MM.1S (cell line): ENCODE data around the gene FOS.

ENCODE experiments used
- DNase-seq: peaks from one replicate; pipeline ENCODE4 v3.0.0-alpha.2; 2015
- H2AFZ ChIP-seq: fragments of 300-600 bp; sonication (generic); 2 replicates; pipeline ENCODE4 v1.6.0; 2016; ENCODE audit warnings: antibody characterized with exemption, low read length
- H3F3A ChIP-seq: fragments of 300-600 bp; sonication (generic); 2 replicates; pipeline ENCODE4 v1.6.1; 2016; ENCODE audit warnings: mild to moderate bottlenecking, antibody characterized with exemption, low read length, moderate library complexity, mixed read lengths; ENCODE audit not compliant: insufficient read depth
- H3K27ac ChIP-seq: fragments of 300-600 bp; sonication (generic); 2 replicates; pipeline ENCODE4 v1.5.1; 2016; ENCODE audit warnings: mild to moderate bottlenecking, low read length
- H3K27me3 ChIP-seq: fragments of 300-600 bp; sonication (generic); replicated peaks from 2 replicates; pipeline ENCODE4 v1.6.0; 2016; ENCODE audit warnings: low read length; ENCODE audit not compliant: insufficient read depth
- H3K36me3 ChIP-seq: fragments of 300-600 bp; sonication (generic); replicated peaks from 2 replicates; pipeline ENCODE4 v1.6.1; 2016; ENCODE audit warnings: mild to moderate bottlenecking, low read length, mixed read lengths; ENCODE audit not compliant: insufficient read depth
- H3K4me1 ChIP-seq: fragments of 300-600 bp; sonication (generic); 2 replicates; pipeline ENCODE4 v1.6.1; 2016; ENCODE audit warnings: low read length, mixed read lengths
- H3K4me2 ChIP-seq: fragments of 300-600 bp; sonication (generic); 2 replicates; pipeline ENCODE4 v1.6.0; 2016; ENCODE audit warnings: low read depth, low read length
- H3K4me3 ChIP-seq: fragments of 300-600 bp; sonication (generic); 2 replicates; pipeline ENCODE4 v1.5.1; 2016; ENCODE audit warnings: low read length, mixed read lengths
- H3K79me2 ChIP-seq: fragments of 300-600 bp; sonication (generic); 2 replicates; pipeline ENCODE4 v1.6.1; 2016; ENCODE audit warnings: mixed run types, low read length, mixed read lengths
- H3K9ac ChIP-seq: fragments of 300-600 bp; sonication (generic); 2 replicates; pipeline ENCODE4 v1.6.1; 2016; ENCODE audit warnings: low read length, mixed read lengths
- H3K9me2 ChIP-seq: fragments of 300-600 bp; sonication (generic); replicated peaks from 2 replicates; pipeline ENCODE4 v1.6.1; 2016; ENCODE audit warnings: mild to moderate bottlenecking, low read length, mixed read lengths; ENCODE audit not compliant: insufficient read depth
- H3K9me3 ChIP-seq: fragments of 300-600 bp; sonication (generic); replicated peaks from 2 replicates; pipeline ENCODE4 v1.6.1; 2016; ENCODE audit warnings: mild to moderate bottlenecking, low read length, mixed read lengths; ENCODE audit not compliant: insufficient read depth
- H4K20me1 ChIP-seq: fragments of 300-600 bp; sonication (generic); 2 replicates; pipeline ENCODE4 v1.6.1; 2016; ENCODE audit warnings: mild to moderate bottlenecking, low read length, moderate library complexity, mixed read lengths; ENCODE audit not compliant: insufficient read depth
- CTCF ChIP-seq: fragments of 300-600 bp; sonication (generic); IDR thresholded peaks from 2 replicates; pipeline ENCODE4 v1.5.1; 2016; ENCODE audit warnings: antibody characterized with exemption, low read length, mixed read lengths
- EZH2 ChIP-seq: fragments of 300-600 bp; sonication (generic); optimal IDR thresholded peaks from 2 replicates; pipeline ENCODE3; 2017; ENCODE audit warnings: low read depth, mild to moderate bottlenecking, antibody characterized with exemption, low read length, mixed read lengths
- EZH2phosphoT487 ChIP-seq: fragments of 300-600 bp; sonication (generic); IDR thresholded peaks from 2 replicates; pipeline ENCODE4 v1.6.1; 2018; ENCODE audit warnings: antibody characterized with exemption, low read length

Gene FOS

GRCh38 chr14:75244121-75244520, 34.5 kb upstream of the FOS start:
- H3K9ac ChIP-seq = no peak overlapping the region
- no peaks in the 10 kb centered on the region for H3K27me3 ChIP-seq
- peaks cover 14% of the 10 kb centered on the region for H3K4me1 ChIP-seq
- no peak overlapping the region for H3K4me2 ChIP-seq
- H3K79me2 ChIP-seq = no peaks in the 10 kb centered on the region
- H3K9me2 ChIP-seq = no peaks in the 10 kb centered on the region
- no peak overlapping the region for H3K4me3 ChIP-seq
- DNase-seq = no peak
- no peaks in the 10 kb centered on the region for H4K20me1 ChIP-seq
- no peaks in the 10 kb centered on the region for H3K9me3 ChIP-seq
- no peak overlapping the region for H2AFZ ChIP-seq
- no peaks in the 10 kb centered on the region for H3K36me3 ChIP-seq
- H3F3A ChIP-seq = peaks cover 6% of the 10 kb centered on the region
- TF ChIP-seq EZH2phosphoT487 (no peak), EZH2 (no peak), CTCF (no peak)
- H3K27ac ChIP-seq = no peak overlapping the region

- Histone ChIP-seq H3K4me2 (no peak overlapping the region), H3K9me2 (no peaks in the 10 kb centered on the region), H3K36me3 (no peaks in the 10 kb centered on the region), H3K27me3 (no peaks in the 10 kb centered on the region), H3K4me3 (no peak overlapping the region), H2AFZ (no peak overlapping the region), H3K27ac (no peak overlapping the region), H3K79me2 (no peaks in the 10 kb centered on the region), H3K9me3 (no peaks in the 10 kb centered on the region), H4K20me1 (no peaks in the 10 kb centered on the region), H3K9ac (no peak overlapping the region), H3F3A (peaks cover 23% of the 10 kb centered on the region), H3K4me1 (peaks cover 33% of the 10 kb centered on the region)
- no peak for DNase-seq
- TF ChIP-seq CTCF (no peak), EZH2 (no peak), EZH2phosphoT487 (no peak)
Observed at GRCh38 chr14:75246546-75247285, 31.9 kb upstream of the FOS start.

- H2AFZ ChIP-seq = no peak overlapping the region
- H3K27me3 ChIP-seq = no peaks in the 10 kb centered on the region
- no peaks in the 10 kb centered on the region for H3K79me2 ChIP-seq
- H3K9ac ChIP-seq = no peak overlapping the region
- no peaks in the 10 kb centered on the region for H3K36me3 ChIP-seq
- DNase-seq = peak; percentile 39
- H3K9me2 ChIP-seq = no peaks in the 10 kb centered on the region
- peaks cover 33% of the 10 kb centered on the region for H3K4me1 ChIP-seq
- H3K4me2 ChIP-seq = peak overlapping the region; percentile 27; the same call in 1 of the 2 replicates
- H3F3A ChIP-seq = peaks cover 23% of the 10 kb centered on the region
- no peaks in the 10 kb centered on the region for H3K9me3 ChIP-seq
- peak overlapping the region; percentile 38; the same call in 1 of the 2 replicates for H3K27ac ChIP-seq
- TF ChIP-seq EZH2 (no peak), EZH2phosphoT487 (no peak), CTCF (no peak)
- no peak overlapping the region; the same call in 1 of the 2 replicates for H3K4me3 ChIP-seq
- no peaks in the 10 kb centered on the region for H4K20me1 ChIP-seq
Observed at GRCh38 chr14:75247286-75247922, 31.2 kb upstream of the FOS start.
